Activated CD4-positive, alpha-beta T cell treated with anti-CD3 and anti-CD28 coated beads, Interleukin-2, amount 10 ng/mL, durations not matched to agents 7 days and 5 days (primary cell): ENCODE measurements around the gene PFDN2. TPM values are rescaled to one million over a fixed set of nuclear protein-coding genes. Genes with fewer than 3 reads are reported as not detected.

Experiments
- CTCF ChIA-PET: fragments of 350-600 bp; sonication (Branson Sonifier 250); formaldehyde crosslinking; loops from one replicate; lab custom pipeline; 2021; ENCODE audit warnings: antibody characterized with exemption; lab: Charles Lee
- POLR2A ChIA-PET: fragments of 350-600 bp; sonication (Branson Sonifier 250); formaldehyde crosslinking; loops from one replicate; lab custom pipeline; 2021; ENCODE audit warnings: antibody characterized with exemption; lab: Charles Lee
- DNase-seq: peaks from one replicate; pipeline ENCODE4 v3.0.0-alpha.2; 2020
- H3K27ac Mint-ChIP-seq: one replicate; pipeline ENCODE4 v1.8.0; 2021; ENCODE audit warnings: mild to moderate bottlenecking, moderate library complexity, mixed read lengths
- H3K27me3 Mint-ChIP-seq: one replicate; pipeline ENCODE4 v1.8.0; 2021; ENCODE audit warnings: mixed read lengths
- H3K36me3 Mint-ChIP-seq: one replicate; pipeline ENCODE4 v1.8.0; 2021; ENCODE audit warnings: low read depth, mixed read lengths
- H3K4me1 Mint-ChIP-seq: one replicate; pipeline ENCODE4 v1.8.0; 2021; ENCODE audit warnings: mixed read lengths
- H3K4me3 Mint-ChIP-seq: one replicate; pipeline ENCODE4 v1.8.0; 2021; ENCODE audit warnings: mild to moderate bottlenecking, moderate library complexity, mixed read lengths
- H3K9me3 Mint-ChIP-seq: one replicate; pipeline ENCODE4 v1.8.0; 2021; ENCODE audit warnings: mixed read lengths
- total RNA-seq, 2 experiments: library from RNA; stranded (reverse); gene quantifications; one replicate each; pipeline ENCODE4 v1.2.3, GENCODE V29; 2021

The PFDN2 gene
- 10 to 100 TPM; 46.0 to 56.0 TPM for total RNA-seq

GRCh38 chr1:161117759-161118581, at the start of gene PFDN2, which contains the start of gene NIT1:
Gene PFDN2 (minus strand): TSS chr1:161118037. CDS start chr1:161118026, 11 bp downstream.
Gene NIT1 (plus strand): TSS chr1:161118105. CDS start chr1:161118177, 72 bp downstream.
- peak within 1 kb of the TSS; percentile 92 for H3K27ac Mint-ChIP-seq
- POLR2A ChIA-PET, result interaction anchor here (0.7 to 0.8 kb wide), 2 partner anchors 13 to 73 kb away, joined by 3 read pairs; partner anchors contain the start of gene USF1
- peak within 1 kb of the TSS; percentile 94 for H3K4me3 Mint-ChIP-seq
- CTCF ChIA-PET, result interaction anchor here (0.6 to 3.3 kb wide), 12 partner anchors 8 to 264 kb away, joined by 3 to 25 read pairs (median 3); partner anchors contain the start of genes DEDD, KLHDC9 and UFC1
- peak; percentile 86 for DNase-seq
- peaks cover 45% of the 10 kb centered on the region for H3K36me3 Mint-ChIP-seq
- H3K27me3 Mint-ChIP-seq, result no peaks in the 10 kb centered on the region
- H3K4me1 Mint-ChIP-seq, result peaks cover 71% of the 10 kb centered on the region
- H3K9me3 Mint-ChIP-seq, result no peaks in the 10 kb centered on the region

GRCh38 chr1:161166669-161167548, 49.1 kb upstream of the PFDN2 start:
- H3K36me3 Mint-ChIP-seq, result peaks cover 30% of the 10 kb centered on the region
- CTCF ChIA-PET, result interaction anchor here (0.6 to 4.7 kb wide), 22 partner anchors 9 to 233 kb away, joined by 3 to 30 read pairs (median 6); partner anchors contain the start of genes B4GALT3, DEDD, KLHDC9 and NDUFS2
- H3K9me3 Mint-ChIP-seq, result no peaks in the 10 kb centered on the region

GRCh38 chr1:161165742-161166668, 48.2 kb upstream of the PFDN2 start, which contains the start of gene PPOX:
Gene PPOX (plus strand): TSS chr1:161166426. CDS start chr1:161166848, 422 bp downstream.
- ChIA-PET CTCF (interaction anchor here (0.5 to 4.7 kb wide), 30 partner anchors 9 to 234 kb away, joined by 3 to 30 read pairs (median 4); partner anchors contain the start of genes ARHGAP30, B4GALT3, DEDD and FCER1G), POLR2A (interaction anchor here (0.8 to 1.3 kb wide), 2 partner anchors 16 to 60 kb away, joined by 4 to 6 read pairs; partner anchors contain the start of gene TOMM40L)
- Mint-ChIP-seq H3K9me3 (no peaks in the 10 kb centered on the region), H3K27ac (peak within 1 kb of the TSS; percentile 97), H3K27me3 (no peaks in the 10 kb centered on the region), H3K4me3 (peak within 1 kb of the TSS; percentile 85), H3K4me1 (peaks cover 50% of the 10 kb centered on the region), H3K36me3 (peaks cover 31% of the 10 kb centered on the region)
- DNase-seq, result peak; percentile 98

More at GRCh38 chr1:161166669-161167548, 49.1 kb upstream of the PFDN2 start:
- DNase-seq, result no peak
- Mint-ChIP-seq H3K4me3 (peak overlapping the region; percentile 85), H3K4me1 (peaks cover 42% of the 10 kb centered on the region), H3K27me3 (no peaks in the 10 kb centered on the region), H3K27ac (peak overlapping the region; percentile 97)
- POLR2A ChIA-PET, result interaction anchor here (0.5 to 1.3 kb wide), 2 partner anchors 16 to 147 kb away, joined by 3 to 6 read pairs; no protein-coding TSS in a partner anchor

- H3K36me3 Mint-ChIP-seq, result peaks cover 27% of the 10 kb centered on the region
- H3K4me3 Mint-ChIP-seq, result peak overlapping the region; percentile 39
- POLR2A ChIA-PET, result no interaction called here
- peaks cover 59% of the 10 kb centered on the region for H3K4me1 Mint-ChIP-seq
- H3K9me3 Mint-ChIP-seq, result no peaks in the 10 kb centered on the region
- H3K27me3 Mint-ChIP-seq, result no peaks in the 10 kb centered on the region
- H3K27ac Mint-ChIP-seq, result peak overlapping the region; percentile 97
- DNase-seq, result no peak
- CTCF ChIA-PET, result interaction anchor here (0.6 to 4.7 kb wide), 22 partner anchors 8 to 217 kb away, joined by 3 to 30 read pairs (median 5); partner anchors contain the start of genes ARHGAP30, B4GALT3, DEDD and FCER1G
Measured at GRCh38 chr1:161164901-161165610, 47.2 kb upstream of the PFDN2 start.

GRCh38 chr1:161163793-161164192, 46.0 kb upstream of the PFDN2 start:
- H3K27ac Mint-ChIP-seq, result no peak overlapping the region
- peaks cover 34% of the 10 kb centered on the region for H3K36me3 Mint-ChIP-seq
- H3K27me3 Mint-ChIP-seq, result no peaks in the 10 kb centered on the region
- no peak overlapping the region for H3K4me3 Mint-ChIP-seq
- ChIA-PET CTCF (interaction anchor here (1.2 to 1.8 kb wide), 2 partner anchors 36 to 118 kb away, joined by 3 read pairs; partner anchors contain the start of gene USF1), POLR2A (no interaction called here)
- peaks cover 68% of the 10 kb centered on the region for H3K4me1 Mint-ChIP-seq
- DNase-seq, result no peak
- H3K9me3 Mint-ChIP-seq, result no peaks in the 10 kb centered on the region

GRCh38 chr1:161162806-161163205, 45.0 kb upstream of the PFDN2 start:
- Mint-ChIP-seq H3K27ac (no peak overlapping the region), H3K4me1 (peaks cover 71% of the 10 kb centered on the region), H3K4me3 (no peak overlapping the region), H3K9me3 (no peaks in the 10 kb centered on the region), H3K27me3 (no peaks in the 10 kb centered on the region), H3K36me3 (peaks cover 42% of the 10 kb centered on the region)
- no peak for DNase-seq
- ChIA-PET POLR2A (no interaction called here), CTCF (interaction anchor here (1.2 to 1.4 kb wide), 2 partner anchors 14 to 128 kb away, joined by 3 to 4 read pairs; no protein-coding TSS in a partner anchor)

GRCh38 chr1:161162052-161162451, 44.2 kb upstream of the PFDN2 start:
- H3K4me3 Mint-ChIP-seq, result no peak overlapping the region
- no peaks in the 10 kb centered on the region for H3K27me3 Mint-ChIP-seq
- H3K9me3 Mint-ChIP-seq, result no peaks in the 10 kb centered on the region
- ChIA-PET CTCF (interaction anchor here (0.8 to 1.5 kb wide), 4 partner anchors 13 to 129 kb away, joined by 3 to 7 read pairs (median 4); no protein-coding TSS in a partner anchor), POLR2A (interaction anchor here (0.5 kb wide), 1 partner anchor 154 kb away, joined by 3 read pairs; no protein-coding TSS in a partner anchor)
- H3K27ac Mint-ChIP-seq, result peak overlapping the region; percentile 31
- H3K4me1 Mint-ChIP-seq, result peaks cover 71% of the 10 kb centered on the region
- H3K36me3 Mint-ChIP-seq, result peaks cover 49% of the 10 kb centered on the region
- no peak for DNase-seq

GRCh38 chr1:161161652-161162051, 43.8 kb upstream of the PFDN2 start:
- H3K4me3 Mint-ChIP-seq, result no peak overlapping the region

GRCh38 chr1:161160671-161161145, 42.9 kb upstream of the PFDN2 start:
- DNase-seq, result no peak
- POLR2A ChIA-PET, result no interaction called here
- no peaks in the 10 kb centered on the region for H3K9me3 Mint-ChIP-seq
- CTCF ChIA-PET, result interaction anchor here (0.6 to 1.5 kb wide), 4 partner anchors 15 to 66 kb away, joined by 3 to 7 read pairs (median 3); partner anchors contain the start of gene TOMM40L
- no peak overlapping the region for H3K27ac Mint-ChIP-seq
- peaks cover 70% of the 10 kb centered on the region for H3K4me1 Mint-ChIP-seq
- H3K36me3 Mint-ChIP-seq, result peaks cover 55% of the 10 kb centered on the region
- no peaks in the 10 kb centered on the region for H3K27me3 Mint-ChIP-seq
- peak overlapping the region; percentile 91 for H3K4me3 Mint-ChIP-seq

More at GRCh38 chr1:161161652-161162051, 43.8 kb upstream of the PFDN2 start:
- ChIA-PET POLR2A (interaction anchor here (0.5 to 0.7 kb wide), 2 partner anchors 154 to 225 kb away, joined by 3 read pairs; no protein-coding TSS in a partner anchor), CTCF (interaction anchor here (0.6 to 1.5 kb wide), 6 partner anchors 13 to 130 kb away, joined by 3 to 7 read pairs (median 3); partner anchors contain the start of gene TOMM40L)
- Mint-ChIP-seq H3K27ac (no peak overlapping the region), H3K36me3 (peaks cover 51% of the 10 kb centered on the region), H3K4me1 (peaks cover 72% of the 10 kb centered on the region), H3K27me3 (no peaks in the 10 kb centered on the region), H3K9me3 (no peaks in the 10 kb centered on the region)
- DNase-seq, result no peak

- no peak for DNase-seq
- Mint-ChIP-seq H3K9me3 (no peaks in the 10 kb centered on the region), H3K27ac (peak overlapping the region; percentile 92), H3K4me1 (peaks cover 71% of the 10 kb centered on the region), H3K36me3 (peaks cover 60% of the 10 kb centered on the region), H3K4me3 (peak overlapping the region; percentile 91), H3K27me3 (no peaks in the 10 kb centered on the region)
- CTCF ChIA-PET, result no interaction called here
- POLR2A ChIA-PET, result no interaction called here
Measured at GRCh38 chr1:161159913-161160243, 42.0 kb upstream of the PFDN2 start.
